H7 (cell line): Measurements from ENCODE around the gene PLSCR1. TPM values are rescaled to one million over a fixed set of nuclear protein-coding genes. Genes with fewer than 3 reads are reported as not detected.

Source experiments
- DNase-seq: peaks from one replicate; pipeline ENCODE4 v3.0.0; 2012
- H3K27me3 ChIP-seq: 2 replicates; pipeline ENCODE4 v1.6.0; 2011; ENCODE audit warnings: mild to moderate bottlenecking, low read length; ENCODE audit not compliant: control insufficient read depth, insufficient read depth
- H3K36me3 ChIP-seq: replicated peaks from 2 replicates; pipeline ENCODE4 v1.5.1; 2011; ENCODE audit warnings: low read length; ENCODE audit not compliant: control insufficient read depth, insufficient read depth
- H3K4me3 ChIP-seq: 2 replicates; pipeline ENCODE4 v1.5.1; 2011; ENCODE audit warnings: low read depth, mild to moderate bottlenecking, control low read depth, low read length, moderate library complexity; ENCODE audit not compliant: insufficient read depth
- total RNA-seq: library from RNA; depleted of rRNA; stranded (reverse); fragments of >200 nt; shearing (Covaris generic); gene quantifications from 2 replicates; pipeline ENCODE4 v1.2.3, GENCODE V29; 2014; rRNA removed

Gene PLSCR1, protein sequence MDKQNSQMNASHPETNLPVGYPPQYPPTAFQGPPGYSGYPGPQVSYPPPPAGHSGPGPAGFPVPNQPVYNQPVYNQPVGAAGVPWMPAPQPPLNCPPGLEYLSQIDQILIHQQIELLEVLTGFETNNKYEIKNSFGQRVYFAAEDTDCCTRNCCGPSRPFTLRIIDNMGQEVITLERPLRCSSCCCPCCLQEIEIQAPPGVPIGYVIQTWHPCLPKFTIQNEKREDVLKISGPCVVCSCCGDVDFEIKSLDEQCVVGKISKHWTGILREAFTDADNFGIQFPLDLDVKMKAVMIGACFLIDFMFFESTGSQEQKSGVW
- total RNA-seq: 60.2 and 75.2 TPM in 2 replicates

DNA sequence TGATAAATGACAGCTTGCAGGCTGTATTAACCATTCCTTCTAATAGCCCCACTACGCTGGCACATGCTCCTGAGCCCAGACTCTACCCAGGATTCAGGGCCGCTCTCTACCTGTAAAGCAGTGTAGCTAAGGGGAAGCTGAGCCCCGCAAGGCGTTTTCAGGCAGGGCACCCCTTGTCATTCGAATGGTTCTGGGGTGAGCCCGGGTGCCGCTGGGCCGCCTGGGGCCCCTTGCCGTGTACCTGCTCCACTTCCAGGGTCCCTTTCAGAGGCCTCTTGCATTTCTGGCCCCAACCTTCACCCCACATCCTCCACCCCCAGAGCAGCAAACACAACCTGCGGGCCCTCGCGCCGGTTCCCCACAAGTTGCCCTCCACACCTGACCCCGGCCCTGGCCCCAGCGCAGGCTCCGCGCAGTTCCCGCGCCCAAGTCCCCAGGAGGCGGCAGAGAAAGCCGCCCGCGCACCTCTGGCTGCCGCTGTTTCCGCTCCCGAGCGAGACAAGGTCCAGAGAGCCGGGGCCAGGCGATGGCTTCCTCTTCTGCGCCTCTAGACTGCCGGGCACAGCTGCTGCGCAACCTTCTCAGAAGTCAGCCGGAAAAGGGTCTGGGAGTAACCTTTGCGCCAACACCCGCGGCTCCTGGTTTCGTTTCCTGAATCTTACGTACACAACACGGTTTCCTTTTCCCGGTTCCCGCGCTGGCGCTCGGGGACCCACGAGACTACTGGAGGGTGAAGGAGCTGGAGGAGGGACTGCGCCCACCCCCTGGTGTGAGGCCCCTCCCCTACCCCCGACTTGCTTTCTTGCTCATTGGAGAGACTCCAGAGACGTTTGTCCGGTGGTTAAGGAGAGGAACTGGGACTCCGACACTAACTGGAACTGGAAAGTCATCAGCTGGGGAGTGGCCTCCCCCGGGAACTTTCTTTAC, at the start of gene PLSCR1:
Gene PLSCR1 (minus strand): TSS at position 606 of the 927 bp plus-strand sequence. CDS start 8,055 bp downstream, outside the sequence.
- peak; percentile 82 for DNase-seq
- Histone ChIP-seq H3K36me3 (peaks cover under 1% of the 10 kb centered on the region), H3K27me3 (no peaks in the 10 kb centered on the region), H3K4me3 (peak within 1 kb of the TSS; percentile 83)

DNA sequence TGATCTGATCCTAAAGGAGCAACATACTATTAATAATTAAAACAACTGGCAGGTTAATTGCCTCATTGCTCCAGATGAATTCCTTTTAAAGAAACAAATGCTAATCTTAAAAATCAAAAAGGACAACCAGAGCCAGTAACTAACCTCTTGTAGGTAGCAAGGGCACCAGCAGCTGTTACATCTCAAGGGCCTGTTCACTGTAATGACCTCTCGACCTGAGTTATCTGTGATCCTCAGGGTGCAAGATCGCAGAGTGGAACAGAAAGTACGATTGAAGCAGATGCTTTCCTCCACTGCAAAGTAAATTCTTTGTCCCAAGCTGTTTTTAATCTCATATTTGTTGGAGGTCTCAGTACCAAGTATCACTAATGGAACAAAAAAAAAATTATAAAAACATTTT, 49.4 kb upstream of the PLSCR1 start:
- DNase-seq: no peak
- no peaks in the 10 kb centered on the region for H3K36me3 ChIP-seq
- no peak overlapping the region for H3K4me3 ChIP-seq
- H3K27me3 ChIP-seq: no peaks in the 10 kb centered on the region

DNA sequence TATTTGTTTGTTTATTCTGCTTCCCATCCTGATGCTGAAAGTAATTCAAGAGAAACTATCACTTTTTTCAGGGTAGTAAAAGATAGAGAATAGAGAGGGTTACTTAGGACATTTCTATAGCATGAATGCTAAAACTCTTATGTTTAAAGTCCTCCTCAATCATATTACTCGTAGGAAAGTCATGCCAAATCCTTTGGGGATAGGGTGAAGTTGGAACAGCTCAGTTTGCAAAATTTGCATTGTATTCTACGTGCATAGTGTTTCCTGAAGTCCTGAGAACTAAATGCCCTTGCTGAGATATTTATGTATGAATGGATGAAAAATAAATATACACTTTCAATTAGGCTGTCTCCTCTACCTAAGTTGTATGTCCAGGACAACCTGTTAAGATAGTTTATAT, 46.1 kb upstream of the PLSCR1 start:
- Histone ChIP-seq H3K4me3 (no peak overlapping the region), H3K27me3 (no peaks in the 10 kb centered on the region), H3K36me3 (no peaks in the 10 kb centered on the region)
- no peak for DNase-seq

DNA sequence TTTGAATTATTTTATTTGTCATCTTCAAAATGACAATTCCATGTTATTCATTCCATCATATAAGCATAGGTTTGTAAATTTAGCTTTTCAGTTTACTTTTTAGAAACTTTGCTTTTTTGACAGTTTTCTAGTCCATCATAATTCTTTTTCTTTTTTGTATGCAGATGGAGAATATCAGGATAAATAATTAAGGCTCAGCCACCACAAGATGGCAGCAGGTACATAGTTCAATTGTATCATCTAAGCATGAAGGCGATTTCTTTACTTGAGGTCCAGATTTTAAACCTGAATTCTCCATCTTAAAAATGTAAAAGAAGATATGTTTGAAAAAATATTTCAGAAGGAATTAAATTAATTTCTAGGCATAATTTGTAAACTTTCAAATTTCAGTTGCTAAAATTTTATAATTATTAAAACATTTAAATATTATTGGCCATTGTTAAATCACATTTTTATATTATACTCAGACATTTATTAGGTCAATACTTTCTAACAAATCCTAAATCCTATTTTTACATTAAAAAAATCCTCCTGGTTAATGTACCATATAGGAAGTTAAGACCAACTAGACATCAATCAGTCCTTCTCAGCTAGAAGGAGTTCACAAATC, 45.6 kb upstream of the PLSCR1 start:
- H3K27me3 ChIP-seq: no peaks in the 10 kb centered on the region
- H3K4me3 ChIP-seq: no peak overlapping the region
- H3K36me3 ChIP-seq: no peaks in the 10 kb centered on the region
- no peak for DNase-seq

DNA sequence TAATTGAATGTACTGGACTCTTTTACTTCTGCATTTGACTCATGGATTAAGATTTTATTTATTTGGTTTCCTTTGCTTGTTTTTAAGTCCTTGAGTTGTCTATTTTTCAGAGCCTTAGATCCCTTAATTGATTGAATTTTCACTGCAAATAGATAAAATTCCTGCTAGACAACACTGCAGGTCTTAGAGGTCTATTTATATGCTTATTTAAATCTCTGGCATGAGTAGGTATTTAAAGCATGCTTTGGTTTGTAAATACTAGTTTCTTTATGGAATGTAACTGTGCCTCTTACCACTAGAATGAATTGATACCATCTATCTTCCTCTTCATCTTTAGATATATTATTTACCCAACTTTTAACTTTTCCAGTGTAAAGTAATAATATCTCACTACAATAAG, 40.7 kb upstream of the PLSCR1 start:
- no peak for DNase-seq
- no peak overlapping the region for H3K4me3 ChIP-seq
- no peaks in the 10 kb centered on the region for H3K27me3 ChIP-seq
- H3K36me3 ChIP-seq: no peaks in the 10 kb centered on the region

DNA sequence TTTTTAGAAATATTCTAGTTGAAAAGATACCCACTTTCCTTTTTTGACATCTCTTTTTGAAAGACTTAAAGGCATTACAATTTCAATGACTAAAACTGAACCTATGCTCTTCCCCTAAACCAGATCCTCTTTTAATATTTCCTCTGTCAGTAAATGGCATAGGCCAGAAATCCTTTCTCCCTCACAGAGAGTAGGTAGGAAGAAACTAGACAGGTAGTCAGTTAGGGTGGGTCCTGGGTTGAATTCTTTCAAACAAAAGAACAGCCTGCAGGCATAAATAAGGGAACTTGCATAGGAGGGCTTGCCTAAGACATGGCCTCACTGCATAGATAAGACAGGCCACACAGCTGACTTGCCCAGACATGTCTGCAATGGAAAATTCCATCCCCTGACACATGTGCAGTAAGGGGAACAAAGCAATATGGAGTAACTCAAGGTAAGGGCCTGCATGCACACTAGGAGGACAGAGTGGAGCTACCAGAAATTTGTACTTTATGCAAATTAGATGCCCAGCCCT, 37.6 kb upstream of the PLSCR1 start:
- Histone ChIP-seq H3K27me3 (no peaks in the 10 kb centered on the region), H3K36me3 (no peaks in the 10 kb centered on the region), H3K4me3 (no peak overlapping the region)
- DNase-seq: no peak

DNA sequence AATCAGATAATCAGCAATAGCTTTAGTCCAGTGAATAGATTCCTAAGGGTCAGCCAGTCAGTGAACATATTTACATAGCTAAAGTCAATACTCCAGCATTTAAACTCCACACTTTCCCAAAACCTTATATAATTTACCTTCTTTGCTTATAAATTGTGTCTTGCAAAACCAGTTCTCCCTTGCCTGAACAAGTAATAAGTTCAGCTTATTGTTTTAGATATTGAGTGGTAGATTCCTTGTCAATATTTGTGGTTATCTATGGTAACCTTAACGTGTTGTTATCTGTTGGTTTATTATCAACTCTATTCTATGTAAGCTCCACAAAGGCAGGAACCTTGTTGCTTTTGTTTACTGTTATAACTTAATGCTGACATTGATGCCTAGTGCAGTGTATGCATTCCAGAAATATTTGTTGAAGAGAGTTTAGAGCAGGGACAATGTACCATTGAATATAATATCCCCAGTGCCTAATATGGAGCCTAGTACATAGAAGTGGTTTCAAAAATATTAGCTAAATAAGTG, 36.7 kb upstream of the PLSCR1 start:
- no peak overlapping the region for H3K4me3 ChIP-seq
- H3K36me3 ChIP-seq: no peaks in the 10 kb centered on the region
- no peaks in the 10 kb centered on the region for H3K27me3 ChIP-seq
- no peak for DNase-seq

DNA sequence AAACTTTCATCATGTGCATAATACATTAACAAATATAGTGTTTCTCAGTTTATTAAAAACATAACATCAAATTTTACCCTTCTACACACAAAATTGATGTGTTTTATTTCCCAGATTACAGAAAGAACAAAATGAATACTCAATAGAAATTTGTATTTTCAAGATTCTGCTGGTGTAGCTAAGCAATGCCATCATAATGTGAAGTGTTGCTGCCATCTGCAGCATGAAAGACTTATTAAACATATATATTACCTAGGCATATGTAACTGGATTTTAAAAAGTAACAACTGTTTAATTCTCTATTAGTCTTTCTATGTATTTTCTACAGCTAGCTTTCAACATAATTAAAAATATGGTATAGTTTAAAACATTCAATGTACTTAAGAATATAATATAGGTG, 33.3 kb upstream of the PLSCR1 start:
- Histone ChIP-seq H3K4me3 (no peak overlapping the region), H3K27me3 (no peaks in the 10 kb centered on the region), H3K36me3 (no peaks in the 10 kb centered on the region)
- peak; percentile 1 for DNase-seq

DNA sequence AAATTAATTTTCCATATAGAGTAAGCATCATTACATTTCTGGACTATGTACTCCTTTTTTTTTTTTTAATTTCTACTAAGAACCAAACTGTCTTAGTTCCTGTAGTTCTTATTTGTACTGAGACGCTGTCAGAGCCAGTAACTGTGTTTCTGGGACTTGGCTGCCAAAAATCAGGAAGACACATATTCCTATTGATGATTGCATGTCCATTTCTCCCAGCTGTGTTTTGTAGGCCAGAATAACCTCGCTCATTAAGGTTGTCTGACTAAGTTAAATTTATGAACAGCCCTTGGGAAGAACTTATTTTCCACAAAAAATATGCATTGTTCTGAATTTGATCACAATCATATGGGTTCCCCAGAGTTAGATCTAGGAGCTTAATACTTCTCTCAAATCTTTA, 31.2 kb upstream of the PLSCR1 start:
- no peaks in the 10 kb centered on the region for H3K27me3 ChIP-seq

DNA sequence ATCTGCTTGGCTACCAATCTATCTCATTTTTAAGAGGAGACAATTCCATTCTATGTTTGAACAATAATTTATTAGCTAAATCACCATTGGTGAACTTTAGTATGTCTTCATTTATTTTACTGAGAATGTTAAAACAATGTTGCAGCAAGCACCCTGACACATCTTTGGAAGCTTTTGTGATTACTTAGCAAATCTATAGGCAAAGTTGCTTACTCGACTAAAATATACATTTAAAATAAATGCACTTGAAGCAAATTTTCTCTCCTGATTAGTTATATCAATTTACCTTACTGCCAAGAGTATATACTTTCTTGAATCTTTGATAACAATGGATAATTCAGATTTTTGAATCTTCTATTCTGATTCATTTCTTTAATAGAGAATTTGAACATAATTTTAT, 29.8 kb upstream of the PLSCR1 start:
- no peak overlapping the region for H3K4me3 ChIP-seq
- DNase-seq: no peak
- H3K36me3 ChIP-seq: no peaks in the 10 kb centered on the region
- H3K27me3 ChIP-seq: no peaks in the 10 kb centered on the region

More for the DNA sequence above, 31.2 kb upstream of the PLSCR1 start:
- no peak overlapping the region for H3K4me3 ChIP-seq
- H3K36me3 ChIP-seq: no peaks in the 10 kb centered on the region
- no peak for DNase-seq

DNA sequence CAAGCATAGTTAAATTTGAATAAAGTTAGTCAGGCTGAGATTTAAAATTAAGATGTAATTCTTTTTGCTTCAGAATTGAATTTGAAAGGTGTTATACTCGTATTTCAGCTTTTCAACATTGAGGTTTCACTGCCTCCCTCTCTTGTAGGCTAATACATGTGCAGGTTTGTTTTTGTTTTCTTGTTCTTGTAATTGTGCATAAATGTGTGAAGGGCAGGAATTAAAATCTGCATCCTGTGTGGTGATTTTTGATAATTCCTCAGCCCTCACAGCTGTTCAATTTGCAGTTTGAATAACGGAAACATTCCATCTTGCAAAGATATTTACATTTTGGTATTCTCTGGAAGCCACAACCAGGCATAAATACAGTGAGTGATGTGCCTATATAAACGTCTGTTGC, 24.9 kb upstream of the PLSCR1 start:
- no peaks in the 10 kb centered on the region for H3K27me3 ChIP-seq
- no peak for DNase-seq
- no peaks in the 10 kb centered on the region for H3K36me3 ChIP-seq
- H3K4me3 ChIP-seq: no peak overlapping the region

DNA sequence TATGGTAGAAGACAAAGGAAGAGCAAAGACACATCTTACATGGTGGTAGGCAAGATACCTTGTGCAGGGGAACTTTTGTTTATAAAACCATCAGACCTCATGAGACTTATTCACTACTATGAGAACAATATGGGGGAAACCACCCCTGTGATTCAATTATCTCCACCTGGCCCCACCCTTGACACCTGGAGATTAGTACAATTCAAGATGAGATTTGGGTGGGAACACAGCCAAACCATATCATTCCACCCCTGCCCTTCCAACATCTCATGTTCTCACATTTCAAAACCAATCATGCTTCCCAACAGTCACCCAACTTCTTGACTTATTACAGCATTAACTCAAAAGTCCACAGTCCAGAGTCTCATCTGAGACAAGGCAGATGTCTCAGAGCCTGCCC, 21.7 kb upstream of the PLSCR1 start:
- Histone ChIP-seq H3K36me3 (no peaks in the 10 kb centered on the region), H3K27me3 (no peaks in the 10 kb centered on the region), H3K4me3 (no peak overlapping the region)
- DNase-seq: no peak

DNA sequence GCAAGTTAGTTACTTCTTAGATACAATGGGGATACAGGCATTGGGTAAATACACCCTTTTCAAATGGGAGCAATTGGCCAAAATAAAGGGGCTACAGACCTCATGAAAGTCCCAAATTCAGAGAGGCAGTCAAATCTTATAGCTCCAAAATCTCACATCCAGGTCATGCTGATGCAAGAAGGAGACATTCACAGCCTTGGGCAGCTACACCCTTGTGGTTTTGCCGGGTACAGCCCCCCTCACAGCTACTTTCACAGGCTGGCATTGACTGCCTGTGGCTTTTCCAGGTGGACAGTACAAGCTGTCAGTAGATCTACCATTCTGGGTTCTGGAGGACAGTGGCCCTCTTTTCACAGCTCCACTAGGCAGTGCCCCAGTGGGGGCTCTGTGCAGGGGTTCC, 17.5 kb upstream of the PLSCR1 start:
- no peak for DNase-seq
- Histone ChIP-seq H3K27me3 (no peaks in the 10 kb centered on the region), H3K4me3 (no peak overlapping the region), H3K36me3 (no peaks in the 10 kb centered on the region)

DNA sequence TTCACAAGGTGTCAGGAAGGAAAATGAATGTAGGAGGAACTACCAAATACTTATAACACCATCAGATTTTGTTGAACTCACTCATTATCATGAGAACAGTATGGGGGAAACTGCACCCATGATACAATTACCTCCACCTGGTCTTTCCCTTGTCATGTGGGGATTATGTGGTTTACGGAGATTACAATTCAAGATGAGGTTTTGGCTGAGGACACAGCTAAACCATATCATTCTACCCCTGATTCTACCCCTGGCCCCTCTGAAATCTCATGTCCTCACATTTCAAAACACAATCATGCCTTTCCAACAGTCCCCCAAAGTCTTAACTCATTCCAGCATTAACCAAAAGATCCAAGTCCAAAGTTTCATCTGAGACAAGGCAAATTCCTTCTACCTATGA, 17.1 kb upstream of the PLSCR1 start:
- DNase-seq: no peak
- no peaks in the 10 kb centered on the region for H3K36me3 ChIP-seq
- no peak overlapping the region for H3K4me3 ChIP-seq
- H3K27me3 ChIP-seq: no peaks in the 10 kb centered on the region
